Right cardiac atrium (tissue), 5 donors: ENCODE data around the gene POLR1A. TPM values are rescaled to one million over a fixed set of nuclear protein-coding genes. Genes with fewer than 3 reads are reported as not detected.

ENCODE experiments used
- ATAC-seq, 2 donors: fragments of 200-7000 bp; cut with Tn5 transposase; one replicate each; pipeline versions ENCODE4 v1.8.0 to v1.9.1; 2020; ENCODE audit warnings: moderate library complexity in 2 of 2, mild to moderate bottlenecking in 1 of 2
- DNase-seq, 3 donors: peaks; one replicate each; pipeline ENCODE4 v3.0.0-alpha.2; 2020
- H3K27ac ChIP-seq: one replicate; pipeline ENCODE4 v1.5.1; 2013; ENCODE audit warnings: mild to moderate bottlenecking, low read length, control low read depth, moderate library complexity
- H3K27me3 ChIP-seq: one replicate; pipeline ENCODE4 v1.6.1; 2013; ENCODE audit not compliant: control insufficient read depth, insufficient read depth
- H3K4me1 ChIP-seq: one replicate; pipeline ENCODE4 v1.6.1; 2013; ENCODE audit warnings: low read length; ENCODE audit not compliant: control insufficient read depth, insufficient read depth
- H3K4me3 ChIP-seq: one replicate; pipeline ENCODE4 v1.5.1; 2013; ENCODE audit warnings: low read length, control low read depth
- H3K9me3 ChIP-seq: one replicate; pipeline ENCODE4 v1.6.1; 2013; ENCODE audit warnings: low read length; ENCODE audit not compliant: control insufficient read depth
- WGBS: extraction: QIAGEN DNeasy Blood & Tissue Kit; methylation state at CpG from one replicate; pipeline ENCODE4 v1.1.7; 2013; 5-methylcytosine and 5-hydroxymethylcytosine counted together
- intact Hi-C, 4 donors: fragments of 100-400 bp; cut with DNase I; formaldehyde crosslinking; loops; one replicate each; pipeline versions ENCODE4 v1.11.0 to v1.14.0; 2022 to 2023
- polyA plus RNA-seq: library from polyadenylated mRNA; stranded (reverse); fragments of 200-250 nt; gene quantifications from one replicate; pipeline ENCODE4 v1.2.3, GENCODE V29; 2013
- total RNA-seq, 4 donors: library from RNA; stranded (reverse); fragmentation: NEBNext Ultra II Directional; extraction: Animal tissue kit (Norgen Biotek cat#: 25700); gene quantifications; one replicate each; pipeline ENCODE4 v1.2.1, GENCODE V29; 2021
- donor health status: healthy with polysubstance abuse.
- donor health status: DM: no; HTN: yes; CAD: no.
- donor health status: DM: no; HTN: no; CAD: no.
- donor health status: DM: no; HTN: yes; CAD: no; lungs with severe emphysema.
- donor health status: DM: yes; HTN: yes; CAD: no.

Gene POLR1A
- total and polyA plus RNA-seq, 5 donors = 4.7 to 29.9 (median 17.2) TPM

GRCh38 chr2:86003104-86003503 lies 102.6 kb downstream of the POLR1A start:
- WGBS = 85% methylated on average over 1 of the region's 1 CpG
- ATAC-seq = no peak
- H3K9me3 ChIP-seq = no peaks in the 10 kb centered on the region
- H3K27me3 ChIP-seq = no peaks in the 10 kb centered on the region
- DNase-seq = no peak
- H3K4me3 ChIP-seq = no peak overlapping the region
- intact Hi-C loops = no loop called here
- H3K4me1 ChIP-seq = peaks cover 15% of the 10 kb centered on the region
- H3K27ac ChIP-seq = no peak overlapping the region

- DNase-seq (no peak), ATAC-seq (no peak)
- Histone ChIP-seq H3K27me3 (no peaks in the 10 kb centered on the region), H3K4me3 (no peak overlapping the region), H3K9me3 (no peaks in the 10 kb centered on the region), H3K27ac (no peak overlapping the region), H3K4me1 (peaks cover 18% of the 10 kb centered on the region)
- 82% methylated on average over 4 of the region's 4 CpGs for WGBS
- intact Hi-C loops = no loop called here
Measured at GRCh38 chr2:86002375-86002774, 103.3 kb downstream of the POLR1A start.

- 96% methylated on average over 1 of the region's 1 CpG for WGBS
Measured at GRCh38 chr2:86001326-86001725, 104.4 kb downstream of the POLR1A start.

GRCh38 chr2:86000938-86001312 lies 104.8 kb downstream of the POLR1A start:
- ATAC-seq (no peak), DNase-seq (no peak)
- intact Hi-C loops = no loop called here
- Histone ChIP-seq H3K27me3 (no peaks in the 10 kb centered on the region), H3K4me3 (no peak overlapping the region), H3K27ac (no peak overlapping the region), H3K4me1 (peaks cover 31% of the 10 kb centered on the region), H3K9me3 (no peaks in the 10 kb centered on the region)
- WGBS = 66% methylated on average over 2 of the region's 2 CpGs

More at GRCh38 chr2:86001326-86001725, 104.4 kb downstream of the POLR1A start:
- peaks cover 28% of the 10 kb centered on the region for H3K4me1 ChIP-seq
- intact Hi-C loops = no loop called here
- no peak overlapping the region for H3K27ac ChIP-seq
- ATAC-seq (no peak), DNase-seq (no peak)
- H3K4me3 ChIP-seq = no peak overlapping the region
- H3K9me3 ChIP-seq = no peaks in the 10 kb centered on the region
- H3K27me3 ChIP-seq = no peaks in the 10 kb centered on the region

- intact Hi-C loops = no loop called here
- peaks cover 36% of the 10 kb centered on the region for H3K4me1 ChIP-seq
Measured at GRCh38 chr2:86000131-86000937, 105.4 kb downstream of the POLR1A start.

GRCh38 chr2:85999061-85999831 lies 106.4 kb downstream of the POLR1A start:
- 54% methylated on average over 8 of the region's 8 CpGs for WGBS
- Histone ChIP-seq H3K4me1 (peaks cover 36% of the 10 kb centered on the region), H3K9me3 (no peaks in the 10 kb centered on the region), H3K27me3 (no peaks in the 10 kb centered on the region), H3K27ac (peak overlapping the region; percentile 89), H3K4me3 (no peak overlapping the region)
- intact Hi-C loops = no loop called here
- DNase-seq (peak in 2 of 3 donors; percentile 42 to 65), ATAC-seq (peak; percentile 7 to 41)

More at GRCh38 chr2:86000131-86000937, 105.4 kb downstream of the POLR1A start:
- ATAC-seq = no peak
- 70% methylated on average over 10 of the region's 10 CpGs for WGBS
- Histone ChIP-seq H3K27ac (no peak overlapping the region), H3K27me3 (no peaks in the 10 kb centered on the region), H3K4me3 (no peak overlapping the region), H3K9me3 (no peaks in the 10 kb centered on the region)
- peak in 1 of 3 donors; percentile 41 for DNase-seq

GRCh38 chr2:85998071-85998991 lies 107.4 kb downstream of the POLR1A start:
- peaks cover 36% of the 10 kb centered on the region for H3K4me1 ChIP-seq
- H3K27me3 ChIP-seq = no peaks in the 10 kb centered on the region
- WGBS = 52% methylated on average over 18 of the region's 18 CpGs
- intact Hi-C loops = no loop called here
- ATAC-seq (peak; percentile 64 to 78), DNase-seq (peak; percentile 68 to 80 (median 79))
- H3K9me3 ChIP-seq = no peaks in the 10 kb centered on the region
- no peak overlapping the region for H3K4me3 ChIP-seq
- H3K27ac ChIP-seq = peak overlapping the region; percentile 75

DNA sequence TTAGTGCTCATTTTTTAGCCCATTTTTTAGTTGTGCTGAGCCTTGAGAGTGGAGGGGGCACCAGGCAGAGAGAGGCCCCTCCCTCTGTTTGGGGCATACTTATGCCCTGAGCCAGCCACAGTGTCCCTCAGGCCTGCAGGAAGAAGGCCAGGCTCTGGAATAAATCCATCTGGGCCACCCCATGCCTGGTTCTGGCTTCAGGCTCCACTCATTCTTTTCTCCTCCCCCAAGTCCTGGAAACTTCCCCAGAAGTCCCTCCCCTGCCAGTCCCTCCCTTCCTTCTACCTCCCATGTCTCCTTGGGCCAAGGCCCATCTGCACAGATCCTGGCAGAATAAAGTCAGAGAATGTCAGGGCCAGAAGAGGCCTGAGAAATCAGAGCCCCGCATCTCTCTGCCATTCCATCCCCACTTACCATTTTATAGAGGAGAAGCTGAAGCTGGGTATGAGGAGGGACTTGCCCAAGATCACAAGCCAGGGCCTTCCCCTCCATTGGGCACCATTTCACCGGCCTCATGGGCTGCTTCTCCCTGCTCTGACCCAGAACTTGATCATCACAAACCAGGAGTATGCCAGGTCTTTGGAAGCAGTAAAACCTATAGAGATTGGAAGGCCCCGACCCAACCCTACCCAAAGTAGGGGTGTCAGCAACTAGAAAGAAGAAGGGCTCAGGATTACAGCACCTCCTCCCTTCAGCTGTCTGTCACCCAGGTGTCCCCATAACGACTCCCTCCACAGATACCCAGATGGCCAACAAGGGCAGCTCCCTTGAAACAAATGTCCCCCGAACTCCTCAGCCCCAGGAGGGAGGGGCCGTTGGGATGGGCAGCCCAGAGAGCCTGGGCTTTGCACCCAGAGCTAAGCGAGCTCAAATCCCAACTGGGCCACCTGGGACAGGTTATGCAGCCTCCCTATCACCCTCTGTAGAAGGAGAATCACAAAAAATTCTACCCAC lies 108.4 kb downstream of the POLR1A start:
- WGBS = 85% methylated on average over 7 of the region's 7 CpGs
- Histone ChIP-seq H3K4me1 (peaks cover 36% of the 10 kb centered on the region), H3K4me3 (no peak overlapping the region), H3K27me3 (no peaks in the 10 kb centered on the region), H3K27ac (peak overlapping the region; percentile 75), H3K9me3 (no peaks in the 10 kb centered on the region)
- DNase-seq (peak; percentile 69 to 82 (median 80)), ATAC-seq (peak; percentile 64 to 69)
- intact Hi-C loops = no loop called here

DNA sequence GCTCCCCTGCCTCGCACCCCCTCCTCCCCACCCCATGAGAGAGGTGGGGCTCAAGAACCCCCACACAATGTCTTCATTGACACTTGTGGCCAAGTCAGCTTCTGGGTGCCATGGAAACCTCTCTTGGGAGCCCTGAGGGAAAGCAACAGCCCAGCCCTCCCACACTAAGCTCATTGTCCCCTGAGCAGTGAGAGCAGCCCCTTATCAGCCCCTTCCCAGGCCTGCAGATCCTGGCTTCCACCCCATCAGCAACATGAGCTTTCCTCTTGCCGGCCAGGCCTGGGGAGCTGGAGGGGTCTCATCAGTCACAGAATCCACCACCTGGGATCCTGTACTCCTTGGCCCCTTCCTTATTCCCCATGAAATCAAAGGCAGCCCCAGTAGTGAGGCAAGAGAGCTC lies 109.1 kb downstream of the POLR1A start:
- WGBS = 27% methylated on average over 2 of the region's 2 CpGs
- intact Hi-C loops = no loop called here
- ATAC-seq (peak; percentile 44 to 52), DNase-seq (peak; percentile 63 to 82 (median 70))
- H3K4me3 ChIP-seq = no peak overlapping the region
- no peaks in the 10 kb centered on the region for H3K27me3 ChIP-seq
- peaks cover 36% of the 10 kb centered on the region for H3K4me1 ChIP-seq
- H3K9me3 ChIP-seq = no peaks in the 10 kb centered on the region
- peak overlapping the region; percentile 60 for H3K27ac ChIP-seq
